Liver (tissue), 9 donors: Measurements from ENCODE around the gene MRPS35. TPM values are rescaled to one million over a fixed set of nuclear protein-coding genes. Genes with fewer than 3 reads are reported as not detected.
"Not testable (repeated sequence)": the region's sequence is repeated elsewhere in the genome, so short reads cannot be mapped to it uniquely, and the experiment has no call there.

Experiments used
- DNase-seq: peaks from one replicate; pipeline ENCODE4 v3.0.0-alpha.2; 2017; ENCODE audit warnings: low spot score
- H3K27ac ChIP-seq, 2 donors: one replicate each; pipeline ENCODE4 v1.7.0; 2013; ENCODE audit warnings: inconsistent platforms in 2 of 2, low read length in 2 of 2, control low read depth in 1 of 2, low read depth in 1 of 2, mild to moderate bottlenecking in 1 of 2
- H3K27me3 ChIP-seq, 4 donors: one replicate each; pipeline versions ENCODE4 v1.6.1 to v1.7.0; 2013; ENCODE audit warnings: low read length in 3 of 4, inconsistent platforms in 1 of 4, mild to moderate bottlenecking in 1 of 4, moderate library complexity in 1 of 4; ENCODE audit not compliant: control insufficient read depth in 4 of 4, insufficient read depth in 4 of 4
- H3K36me3 ChIP-seq, 4 donors: one replicate each; pipeline versions ENCODE4 v1.6.1 to v1.7.0; 2013; ENCODE audit warnings: low read length in 3 of 4, mild to moderate bottlenecking in 3 of 4, low read depth in 1 of 4, moderate library complexity in 1 of 4; ENCODE audit not compliant: control insufficient read depth in 4 of 4, insufficient read depth in 3 of 4
- H3K4me1 ChIP-seq, 4 donors: one replicate each; pipeline versions ENCODE4 v1.6.1 to v1.7.0; 2013; ENCODE audit warnings: low read length in 3 of 4, mild to moderate bottlenecking in 3 of 4, moderate library complexity in 1 of 4; ENCODE audit not compliant: control insufficient read depth in 4 of 4, insufficient read depth in 4 of 4
- H3K4me3 ChIP-seq, 3 donors: one replicate each; pipeline versions ENCODE4 v1.6.1 to v1.7.0; 2013; ENCODE audit warnings: low read length in 3 of 3, control low read depth in 1 of 3, low read depth in 1 of 3, mild to moderate bottlenecking in 1 of 3
- H3K9ac ChIP-seq, 2 donors: one replicate each; pipeline ENCODE4 v1.7.0; 2013; ENCODE audit warnings: low read length in 2 of 2, mild to moderate bottlenecking in 2 of 2, moderate library complexity in 2 of 2, control low read depth in 1 of 2, low read depth in 1 of 2
- H3K9me3 ChIP-seq, 4 donors: one replicate each; pipeline versions ENCODE4 v1.6.1 to v1.7.0; 2013; ENCODE audit warnings: low read length in 3 of 4; ENCODE audit not compliant: control insufficient read depth in 4 of 4
- ATF3 ChIP-seq: IDR thresholded peaks from 2 replicates; pipeline ENCODE4 v1.6.1; 2016; ENCODE audit warnings: antibody characterized with exemption
- EGR1 ChIP-seq, 2 donors: IDR thresholded peaks; 2 replicates each; pipeline ENCODE4 v1.6.1; 2016 to 2018; ENCODE audit warnings: antibody characterized with exemption in 2 of 2, low read depth in 2 of 2
- FOXA1 ChIP-seq: IDR thresholded peaks from 2 replicates; pipeline ENCODE4 v1.6.1; 2016; ENCODE audit warnings: antibody characterized with exemption
- GABPA ChIP-seq, 2 donors: IDR thresholded peaks in 1 of 2; conservative IDR thresholded peaks in 1 of 2; 2 replicates each; pipeline ENCODE4 v1.6.1; 2016; ENCODE audit warnings: antibody characterized with exemption in 2 of 2, mild to moderate bottlenecking in 1 of 2, moderate library complexity in 1 of 2
- HNF4A ChIP-seq, 2 donors: conservative IDR thresholded peaks; 2 replicates each; pipeline ENCODE4 v1.6.1; 2016; ENCODE audit warnings: antibody characterized with exemption in 2 of 2, mild to moderate bottlenecking in 2 of 2
- JUND ChIP-seq, 2 donors: IDR thresholded peaks; 2 replicates each; pipeline ENCODE4 v1.6.1; 2016; ENCODE audit warnings: antibody characterized with exemption in 2 of 2
- NR2F2 ChIP-seq: IDR thresholded peaks from 2 replicates; pipeline ENCODE4 v1.6.1; 2016; ENCODE audit warnings: antibody characterized with exemption
- REST ChIP-seq: IDR thresholded peaks from 2 replicates; pipeline ENCODE4 v1.6.1; 2016; ENCODE audit warnings: antibody characterized with exemption, mild to moderate bottlenecking
- SP1 ChIP-seq: IDR thresholded peaks from 2 replicates; pipeline ENCODE4 v1.6.1; 2018; ENCODE audit warnings: antibody characterized with exemption, mild to moderate bottlenecking
- TAF1 ChIP-seq: conservative IDR thresholded peaks from 2 replicates; pipeline ENCODE4 v1.6.1; 2016; ENCODE audit warnings: antibody characterized with exemption, mild to moderate bottlenecking
- YY1 ChIP-seq: IDR thresholded peaks from 2 replicates; pipeline ENCODE4 v1.6.1; 2016; ENCODE audit warnings: antibody characterized with exemption, mild to moderate bottlenecking
- WGBS: extraction: QIAGEN DNeasy Blood & Tissue Kit; methylation state at CpG from one replicate; pipeline ENCODE4 v1.1.7; 2013; 5-methylcytosine and 5-hydroxymethylcytosine counted together
- polyA plus RNA-seq, 2 donors: library from polyadenylated mRNA; stranded (reverse) in 1 of 2; unstranded in 1 of 2; fragments of 200-250 nt in 1 of 2; fragments of >200 nt in 1 of 2; fragmentation: Nextera tagmentation in 1 of 2; extraction: Ambion mirVana in 1 of 2; gene quantifications; one replicate each; pipeline versions ENCODE4 v1.2.1 to v1.2.3, GENCODE V29; 2013 to 2015
- total RNA-seq, 2 donors: library from RNA; depleted of rRNA; stranded (reverse); fragments of >200 nt; gene quantifications; one replicate each; pipeline ENCODE4 v1.2.3, GENCODE V29; 2014
- donor health status: healthy.
- donor health status: healthy.
- donor health status: healthy.
- donor health status: healthy.
- donor health status: healthy.

MRPS35 gene
- total and polyA plus RNA-seq, 4 donors: 27.4 to 64.3 (median 49.4) TPM

GRCh38 chr12:27743601-27744000 is 33.0 kb downstream of the MRPS35 start:
- no peak for DNase-seq
- Histone ChIP-seq H3K9me3 (no peaks in the 10 kb centered on the region), H3K4me3 (no peak overlapping the region), H3K27me3 (no peaks in the 10 kb centered on the region), H3K36me3 (peaks cover 0 to 13% (median 6%) of the 10 kb centered on the region in 4 donors), H3K27ac (no peak overlapping the region), H3K4me1 (peaks cover 2 to 12% (median 3%) of the 10 kb centered on the region in 4 donors), H3K9ac (no peak overlapping the region)
- no peak for TF ChIP-seq YY1
- TF ChIP-seq NR2F2: no peak
- TF ChIP-seq REST: no peak
- no peak for TF ChIP-seq SP1
- no peak for TF ChIP-seq TAF1
- no peak for TF ChIP-seq JUND (IDR thresholded peaks at IDR 0.05)
- no peak for TF ChIP-seq EGR1 (IDR thresholded peaks at IDR 0.05; ENCODE audit: low read depth in 2 of 2)
- TF ChIP-seq HNF4A (conservative IDR thresholded peaks at IDR 0.05): no peak
- no peak for TF ChIP-seq GABPA (IDR thresholded peaks at IDR 0.05 in 1 of 2, conservative IDR thresholded peaks at IDR 0.05 in 1 of 2)
- TF ChIP-seq FOXA1: no peak
- WGBS: 97% methylated on average over 5 of the region's 5 CpGs

- not testable (repeated sequence) for H3K27ac ChIP-seq, H3K9ac ChIP-seq, H3K9me3 ChIP-seq, H3K36me3 ChIP-seq, H3K27me3 ChIP-seq, H3K4me3 ChIP-seq, DNase-seq
- 83% methylated on average over 1 of the region's 1 CpG for WGBS
- H3K4me1 ChIP-seq: peaks cover under 1 to 12% (median 3%) of the 10 kb centered on the region in 4 donors
These were observed 35.1 kb downstream of the MRPS35 start for GRCh38 chr12:27745734-27746133.

GRCh38 chr12:27747111-27747820 is 36.6 kb downstream of the MRPS35 start:
- peak; percentile 7 for TF ChIP-seq ATF3
- TF ChIP-seq GABPA (IDR thresholded peaks at IDR 0.05 in 1 of 2, conservative IDR thresholded peaks at IDR 0.05 in 1 of 2): no peak
- WGBS: 91% methylated on average over 3 of the region's 3 CpGs
- Histone ChIP-seq H3K4me1 (peaks cover 0 to 18% (median 3%) of the 10 kb centered on the region in 4 donors), H3K36me3 (peaks cover 0 to 3% (median 1%) of the 10 kb centered on the region in 4 donors), H3K27ac (peak overlapping the region; percentile 71 to 73), H3K9me3 (no peaks in the 10 kb centered on the region), H3K4me3 (no peak overlapping the region), H3K27me3 (no peaks in the 10 kb centered on the region), H3K9ac (no peak overlapping the region)
- DNase-seq: no peak
